ENCODE results near the gene KMT2C. TPM values are rescaled to one million over a fixed set of nuclear protein-coding genes. Genes with fewer than 3 reads are reported as not detected.

Gene KMT2C
- total RNA-seq, 1 donor from 2014 or later = 54.7 TPM

GRCh38 chr7:152185558-152185957 lies 250.2 kb downstream of the KMT2C start:
- TF ChIP-seq CTCF (conservative IDR thresholded peaks at IDR 0.05) = no peak
- Mint-ChIP-seq H3K27ac (ENCODE audit: unreplicated experiment) (no peak overlapping the region), H3K36me3 (ENCODE audit: low read depth) (peaks cover 23% of the 10 kb centered on the region), H3K27me3 (ENCODE audit: low read depth) (no peaks in the 10 kb centered on the region), H3K4me1 (no peaks in the 10 kb centered on the region), H3K4me3 (no peak overlapping the region), H3K9me3 (no peaks in the 10 kb centered on the region)
- DNase-seq (ENCODE audit: low read depth, low spot score) = no peak

DNA sequence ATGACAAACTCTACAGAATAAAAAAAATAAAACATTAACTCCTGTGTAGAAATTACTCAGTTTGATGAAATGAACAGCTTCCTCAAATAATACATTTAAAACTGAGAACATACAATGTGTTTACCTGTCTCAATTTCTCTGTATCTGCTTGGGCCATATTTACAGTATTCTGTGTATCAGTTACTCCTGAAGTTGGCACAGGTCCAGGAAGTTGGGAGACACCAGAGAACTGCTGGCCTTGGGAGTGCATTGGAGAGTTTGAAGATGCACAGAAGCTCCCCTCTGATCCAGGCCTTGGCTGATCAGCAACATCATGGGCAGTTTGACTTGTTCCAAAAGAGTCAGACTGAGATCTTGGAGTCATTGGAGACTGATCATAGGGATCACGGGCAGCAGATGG lies 255.2 kb downstream of the KMT2C start:
- no peak for DNase-seq (ENCODE audit: low read depth, low spot score)
- TF ChIP-seq CTCF (conservative IDR thresholded peaks at IDR 0.05) = no peak
- Mint-ChIP-seq H3K36me3 (ENCODE audit: low read depth) (peaks cover 37% of the 10 kb centered on the region), H3K4me1 (no peaks in the 10 kb centered on the region), H3K27me3 (ENCODE audit: low read depth) (no peaks in the 10 kb centered on the region), H3K27ac (ENCODE audit: unreplicated experiment) (no peak overlapping the region), H3K4me3 (no peak overlapping the region), H3K9me3 (no peaks in the 10 kb centered on the region)

DNA sequence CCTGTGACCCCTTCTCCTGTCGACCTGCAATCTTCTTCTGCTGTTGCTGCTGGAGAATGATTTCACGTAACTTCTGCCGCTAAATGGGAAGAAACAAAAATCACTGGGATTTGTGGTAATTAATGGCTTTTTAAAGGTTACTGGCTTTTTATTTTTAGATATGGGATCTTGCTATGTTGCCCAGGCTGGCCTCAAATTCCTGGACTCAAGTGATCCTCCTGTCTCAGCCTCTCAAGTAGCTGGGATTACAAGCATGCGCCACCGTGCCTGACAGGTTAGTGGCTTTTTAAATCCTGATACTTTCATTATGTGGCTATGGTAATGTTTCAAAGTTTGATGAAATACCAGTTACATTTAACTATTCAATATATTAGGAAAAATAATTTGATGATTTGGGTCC lies 255.8 kb downstream of the KMT2C start:
- TF ChIP-seq CTCF (conservative IDR thresholded peaks at IDR 0.05) = no peak
- Mint-ChIP-seq H3K4me3 (no peak overlapping the region), H3K27me3 (ENCODE audit: low read depth) (no peaks in the 10 kb centered on the region), H3K4me1 (no peaks in the 10 kb centered on the region), H3K9me3 (no peaks in the 10 kb centered on the region), H3K27ac (ENCODE audit: unreplicated experiment) (no peak overlapping the region), H3K36me3 (ENCODE audit: low read depth) (peaks cover 37% of the 10 kb centered on the region)
- no peak for DNase-seq (ENCODE audit: low read depth, low spot score)

GRCh38 chr7:152178405-152179058 lies 257.3 kb downstream of the KMT2C start:
- no peak for DNase-seq (ENCODE audit: low read depth, low spot score)
- Mint-ChIP-seq H3K27ac (ENCODE audit: unreplicated experiment) (no peak overlapping the region), H3K27me3 (ENCODE audit: low read depth) (no peaks in the 10 kb centered on the region), H3K9me3 (no peaks in the 10 kb centered on the region), H3K36me3 (ENCODE audit: low read depth) (peaks cover 37% of the 10 kb centered on the region), H3K4me1 (no peaks in the 10 kb centered on the region), H3K4me3 (no peak overlapping the region)
- no peak for TF ChIP-seq CTCF (conservative IDR thresholded peaks at IDR 0.05)

- no peak for DNase-seq (ENCODE audit: low read depth, low spot score)
- no peaks in the 10 kb centered on the region for H3K9me3 Mint-ChIP-seq
- no peaks in the 10 kb centered on the region for H3K4me1 Mint-ChIP-seq
- H3K27ac Mint-ChIP-seq (ENCODE audit: unreplicated experiment) = no peak overlapping the region
- no peak for TF ChIP-seq CTCF (conservative IDR thresholded peaks at IDR 0.05)
- H3K4me3 Mint-ChIP-seq = no peak overlapping the region
- peaks cover 37% of the 10 kb centered on the region for H3K36me3 Mint-ChIP-seq (ENCODE audit: low read depth)
- H3K27me3 Mint-ChIP-seq (ENCODE audit: low read depth) = no peaks in the 10 kb centered on the region
Observed at GRCh38 chr7:152177681-152178404, 258.0 kb downstream of the KMT2C start.
